Smooth muscle cell (in vitro differentiated cells): Measurements from ENCODE around the gene TTLL8. TPM values are rescaled to one million over a fixed set of nuclear protein-coding genes. Genes with fewer than 3 reads are reported as not detected.
A peak's percentile ranks its signal among the peaks of the same experiment; 100 is the strongest.

Experiments
- DNase-seq: peaks from one replicate; lab custom pipeline; 2025; ENCODE audit not compliant: unreplicated experiment; lab: John Stamatoyannopoulos, UW
- H2AFZ ChIP-seq: fragments of 200-600 bp; sonication (generic); 2 replicates; pipeline ENCODE4 v1.6.0; 2016; ENCODE audit warnings: antibody characterized with exemption, low read depth, mild to moderate bottlenecking
- H3F3A ChIP-seq: fragments of 200-600 bp; sonication (generic); 2 replicates; pipeline ENCODE4 v1.6.0; 2017; ENCODE audit warnings: antibody characterized with exemption, low read depth
- H3K27ac ChIP-seq: fragments of 200-600 bp; sonication (generic); 2 replicates; pipeline ENCODE4 v1.5.1; 2016; ENCODE audit warnings: low read depth, mild to moderate bottlenecking
- H3K27me3 ChIP-seq: fragments of 200-600 bp; sonication (generic); 2 replicates; pipeline ENCODE4 v1.6.1; 2016; ENCODE audit warnings: low read depth, mild to moderate bottlenecking
- H3K36me3 ChIP-seq: fragments of 200-600 bp; sonication (generic); 2 replicates; pipeline ENCODE4 v1.5.1; 2016; ENCODE audit warnings: low read depth
- H3K4me1 ChIP-seq: fragments of 200-600 bp; sonication (generic); 2 replicates; pipeline ENCODE4 v1.5.1; 2016; ENCODE audit warnings: low read depth
- H3K4me2 ChIP-seq: fragments of 200-600 bp; sonication (generic); 2 replicates; pipeline ENCODE4 v1.6.0; 2016; ENCODE audit warnings: mild to moderate bottlenecking
- H3K4me3 ChIP-seq: fragments of 200-600 bp; sonication (generic); 2 replicates; pipeline ENCODE4 v1.5.1; 2016; ENCODE audit warnings: mild to moderate bottlenecking
- H3K79me2 ChIP-seq: fragments of 200-600 bp; sonication (generic); 2 replicates; pipeline ENCODE4 v1.6.0; 2016; ENCODE audit warnings: low read depth, mild to moderate bottlenecking
- H3K9ac ChIP-seq: fragments of 200-600 bp; sonication (generic); 2 replicates; pipeline ENCODE4 v1.6.0; 2016; ENCODE audit warnings: low read depth
- H3K9me3 ChIP-seq: fragments of 200-600 bp; sonication (generic); replicated peaks from 2 replicates; pipeline ENCODE4 v1.5.1; 2016; ENCODE audit warnings: low read depth
- H4K20me1 ChIP-seq: fragments of 200-600 bp; sonication (generic); 2 replicates; pipeline ENCODE4 v1.6.0; 2016; ENCODE audit warnings: low read depth
- WGBS: methylation state at CpG from one replicate; pipeline ENCODE4 v1.1.7; 2016; ENCODE audit warnings: low lambda C conversion rate; 5-methylcytosine and 5-hydroxymethylcytosine counted together
- polyA plus RNA-seq: library from polyadenylated mRNA; unstranded; fragments of >200 nt; fragmentation: Nextera tagmentation; extraction: Ambion mirVana; gene quantifications from 2 replicates; pipeline ENCODE4 v1.2.1, GENCODE V29; 2016
- total RNA-seq: library from RNA; depleted of rRNA; stranded (reverse); fragments of >200 nt; gene quantifications from 2 replicates; pipeline ENCODE4 v1.2.3, GENCODE V29; 2014
- TF ChIP-seq, protein P1 (sequence below): fragments of 200-600 bp; sonication (generic); IDR thresholded peaks from 2 replicates; pipeline ENCODE4 v1.5.1; 2017; ENCODE audit warnings: borderline replicate concordance, mild to moderate bottlenecking, antibody characterized with exemption; ENCODE audit not compliant: insufficient read depth, poor library complexity, severe bottlenecking

The TTLL8 gene
- total and polyA plus RNA-seq, 2 experiments from 2014 or later, result 0.10 TPM; not detected in 1

DNA sequence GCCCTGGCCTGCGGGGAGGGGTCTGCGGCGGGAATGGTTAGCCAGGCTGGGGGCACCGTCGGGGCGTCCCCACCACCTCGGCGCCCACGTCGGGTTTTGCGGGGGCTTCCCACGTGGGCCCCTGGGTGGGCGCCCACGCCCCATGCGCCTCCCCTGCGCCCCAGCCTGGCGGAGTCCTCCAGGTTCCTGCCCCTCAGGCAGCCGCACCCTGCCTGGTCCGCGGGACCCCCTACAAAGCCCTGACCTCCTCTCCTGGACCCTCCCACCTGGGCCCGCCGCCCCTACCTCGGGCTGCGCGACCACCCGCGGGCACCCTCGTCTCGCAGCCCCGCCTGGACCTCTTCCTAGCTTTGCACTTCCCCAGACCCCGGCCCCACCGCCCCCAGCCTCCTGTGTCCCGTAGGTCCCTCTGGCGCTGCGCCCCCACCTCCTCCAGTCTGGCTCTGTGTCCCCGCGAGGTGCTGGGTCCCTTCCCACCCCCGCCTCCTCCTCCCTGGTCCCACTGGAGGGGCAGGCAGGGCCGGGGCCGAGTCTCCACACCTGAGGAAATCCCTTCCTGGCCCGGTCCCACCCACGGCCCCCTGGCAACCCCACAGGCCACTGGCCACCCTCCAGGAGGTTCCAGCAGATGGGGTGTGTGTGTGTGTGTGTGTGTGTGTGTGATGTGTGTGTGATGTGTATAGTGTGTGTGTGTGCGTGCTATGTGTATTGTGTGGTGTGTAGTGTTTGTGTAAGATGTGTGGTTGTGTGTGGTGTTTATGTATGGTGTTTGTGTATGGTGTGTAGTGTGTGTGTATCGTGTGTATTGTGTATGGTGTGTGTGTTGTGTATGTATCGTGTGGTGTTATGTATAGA, 85.7 kb downstream of the TTLL8 start:
- Histone ChIP-seq H3K4me3 (no peak overlapping the region), H3K9ac (no peak overlapping the region), H3K4me2 (no peak overlapping the region), H3K36me3 (no peaks in the 10 kb centered on the region), H3K79me2 (no peaks in the 10 kb centered on the region), H3K4me1 (no peaks in the 10 kb centered on the region), H4K20me1 (no peaks in the 10 kb centered on the region), H3K27me3 (no peaks in the 10 kb centered on the region), H2AFZ (no peak overlapping the region), H3F3A (no peaks in the 10 kb centered on the region), H3K27ac (no peak overlapping the region), H3K9me3 (no peaks in the 10 kb centered on the region)
- TF ChIP-seq, protein P1, sequence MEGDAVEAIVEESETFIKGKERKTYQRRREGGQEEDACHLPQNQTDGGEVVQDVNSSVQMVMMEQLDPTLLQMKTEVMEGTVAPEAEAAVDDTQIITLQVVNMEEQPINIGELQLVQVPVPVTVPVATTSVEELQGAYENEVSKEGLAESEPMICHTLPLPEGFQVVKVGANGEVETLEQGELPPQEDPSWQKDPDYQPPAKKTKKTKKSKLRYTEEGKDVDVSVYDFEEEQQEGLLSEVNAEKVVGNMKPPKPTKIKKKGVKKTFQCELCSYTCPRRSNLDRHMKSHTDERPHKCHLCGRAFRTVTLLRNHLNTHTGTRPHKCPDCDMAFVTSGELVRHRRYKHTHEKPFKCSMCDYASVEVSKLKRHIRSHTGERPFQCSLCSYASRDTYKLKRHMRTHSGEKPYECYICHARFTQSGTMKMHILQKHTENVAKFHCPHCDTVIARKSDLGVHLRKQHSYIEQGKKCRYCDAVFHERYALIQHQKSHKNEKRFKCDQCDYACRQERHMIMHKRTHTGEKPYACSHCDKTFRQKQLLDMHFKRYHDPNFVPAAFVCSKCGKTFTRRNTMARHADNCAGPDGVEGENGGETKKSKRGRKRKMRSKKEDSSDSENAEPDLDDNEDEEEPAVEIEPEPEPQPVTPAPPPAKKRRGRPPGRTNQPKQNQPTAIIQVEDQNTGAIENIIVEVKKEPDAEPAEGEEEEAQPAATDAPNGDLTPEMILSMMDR, result no peak
- WGBS, result 61% methylated on average over 22 of the region's 45 CpGs
- DNase-seq, result no peak

DNA sequence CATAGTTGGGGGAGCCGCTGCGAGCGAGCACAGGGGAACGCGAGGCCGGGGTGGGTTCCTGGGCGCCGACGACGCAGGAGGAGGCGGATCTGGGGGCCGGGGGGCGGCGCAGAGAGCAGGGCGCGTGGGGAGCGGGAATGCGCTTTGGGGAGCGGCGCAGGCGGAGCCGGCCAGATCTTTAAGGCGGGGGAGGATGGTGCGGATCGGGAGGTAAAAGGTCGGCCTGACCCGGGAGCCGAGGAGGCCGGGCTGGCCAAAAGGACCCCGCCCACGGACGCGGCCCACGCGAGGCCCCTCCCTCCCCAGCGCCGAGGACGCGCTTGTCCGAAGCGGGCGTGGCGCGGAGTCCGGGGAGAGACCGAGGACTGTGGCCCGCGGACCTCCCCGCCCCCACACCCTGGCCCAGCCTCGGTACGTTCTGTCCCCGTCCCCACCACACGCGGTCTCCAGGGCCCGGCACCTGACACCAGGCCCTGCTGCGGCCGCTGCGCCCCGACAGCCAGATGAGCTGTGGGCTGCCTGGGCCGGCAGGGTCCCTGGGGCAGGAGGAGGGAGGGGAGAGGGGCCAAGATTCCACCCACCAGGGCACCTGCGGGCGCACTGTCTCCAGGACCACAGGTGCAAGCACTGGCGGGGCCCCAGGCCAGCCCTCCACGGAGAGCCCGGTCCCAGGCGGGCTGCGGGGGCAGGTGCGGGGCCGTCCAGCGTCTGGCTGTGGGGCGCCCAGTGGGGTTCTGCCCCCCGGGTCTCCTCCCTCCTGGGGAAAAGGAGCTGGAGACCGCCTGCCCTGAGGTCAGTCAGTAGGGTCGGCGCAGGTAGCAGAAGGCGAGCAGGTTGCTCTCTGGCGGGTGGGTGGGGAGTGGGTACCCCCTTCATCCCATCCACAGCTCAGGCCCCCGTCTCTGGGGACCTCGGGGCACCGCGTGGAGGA, 86.6 kb downstream of the TTLL8 start:
- no peaks in the 10 kb centered on the region for H3K27me3 ChIP-seq
- H3K4me3 ChIP-seq, result peak overlapping the region; percentile 54
- H4K20me1 ChIP-seq, result no peaks in the 10 kb centered on the region
- no peaks in the 10 kb centered on the region for H3K36me3 ChIP-seq
- no peaks in the 10 kb centered on the region for H3K9me3 ChIP-seq
- peak overlapping the region; percentile 76 for H3K9ac ChIP-seq
- H3K27ac ChIP-seq, result peak overlapping the region; percentile 55
- H3F3A ChIP-seq, result no peaks in the 10 kb centered on the region
- peak overlapping the region; percentile 95 for H3K4me2 ChIP-seq
- H3K4me1 ChIP-seq, result no peaks in the 10 kb centered on the region
- H3K79me2 ChIP-seq, result no peaks in the 10 kb centered on the region
- DNase-seq, result no peak
- H2AFZ ChIP-seq, result no peak overlapping the region
- WGBS, result 21% methylated on average over 43 of the region's 81 CpGs
- TF ChIP-seq, protein P1, result no peak

DNA sequence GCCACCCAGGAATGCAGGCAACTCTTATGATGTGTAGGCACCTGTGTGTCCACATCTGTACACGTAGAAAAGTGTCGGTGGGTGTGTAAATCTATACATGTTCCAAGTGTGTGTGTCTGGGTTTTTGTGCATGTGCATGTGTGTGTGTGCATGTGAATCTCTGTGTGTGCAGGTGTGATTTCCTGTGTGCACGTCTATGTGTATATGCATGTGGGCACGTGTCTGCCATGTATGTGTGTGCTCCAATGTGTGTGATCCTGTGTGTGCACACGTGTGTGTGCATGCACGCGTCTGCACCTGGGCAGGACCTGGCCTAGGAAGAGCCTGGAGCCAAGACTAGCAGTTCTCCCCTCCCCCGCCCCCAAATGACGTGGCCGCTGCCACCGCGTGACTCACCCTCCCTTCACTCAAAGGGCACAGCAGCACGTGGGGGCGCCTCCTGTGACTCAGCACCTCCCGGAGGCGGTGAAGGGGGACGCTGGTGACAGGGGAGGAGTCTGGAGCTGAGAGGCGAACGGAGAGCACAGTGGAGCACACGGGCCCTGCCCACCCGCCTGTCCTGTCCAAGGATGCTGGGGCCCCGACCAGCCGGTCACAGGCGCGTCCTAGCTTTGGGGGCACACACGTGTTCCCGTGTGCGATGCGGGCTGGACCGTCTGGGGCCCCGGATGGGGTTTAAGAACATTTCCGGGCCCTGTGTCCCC, 87.4 kb downstream of the TTLL8 start:
- peak; percentile 90 for DNase-seq
- WGBS, result 16% methylated on average over 29 of the region's 32 CpGs
- Histone ChIP-seq H3K36me3 (no peaks in the 10 kb centered on the region), H3F3A (no peaks in the 10 kb centered on the region), H3K4me2 (peak overlapping the region; percentile 95), H3K9me3 (no peaks in the 10 kb centered on the region), H4K20me1 (peaks cover under 1% of the 10 kb centered on the region), H3K27me3 (no peaks in the 10 kb centered on the region), H3K27ac (peak overlapping the region; percentile 55), H3K79me2 (no peaks in the 10 kb centered on the region), H2AFZ (no peak overlapping the region), H3K4me1 (no peaks in the 10 kb centered on the region), H3K4me3 (peak overlapping the region; percentile 54), H3K9ac (peak overlapping the region; percentile 76)
- TF ChIP-seq, protein P1, result no peak
